KOPT-K1 (cell line): ENCODE results near the gene CDC42BPB.
A peak's percentile ranks its signal among the peaks of the same experiment; 100 is the strongest.

Experiments
- H3K27ac ChIP-seq: fragments of 200-600 bp; sonication (generic); 2 replicates; pipeline ENCODE4 v1.5.1; 2016; ENCODE audit warnings: antibody characterized with exemption, mild to moderate bottlenecking, low read depth, low read length; ENCODE audit not compliant: poor library complexity, severe bottlenecking
- H3K36me3 ChIP-seq: fragments of 200-600 bp; sonication (generic); 2 replicates; pipeline ENCODE4 v1.5.1; 2017; ENCODE audit warnings: antibody characterized with exemption, mild to moderate bottlenecking, low read length, moderate library complexity; ENCODE audit not compliant: insufficient read depth
- H3K9me3 ChIP-seq: fragments of 200-600 bp; sonication (generic); 2 replicates; pipeline ENCODE4 v1.5.1; 2017; ENCODE audit warnings: antibody characterized with exemption, low read length, mild to moderate bottlenecking; ENCODE audit not compliant: insufficient read depth, poor library complexity, severe bottlenecking

Gene CDC42BPB

GRCh38 chr14:102907980-102908730 is 149.2 kb downstream of the CDC42BPB start:
- H3K9me3 ChIP-seq = no peaks in the 10 kb centered on the region
- H3K36me3 ChIP-seq = peaks cover 53% of the 10 kb centered on the region
- no peak overlapping the region for H3K27ac ChIP-seq

DNA sequence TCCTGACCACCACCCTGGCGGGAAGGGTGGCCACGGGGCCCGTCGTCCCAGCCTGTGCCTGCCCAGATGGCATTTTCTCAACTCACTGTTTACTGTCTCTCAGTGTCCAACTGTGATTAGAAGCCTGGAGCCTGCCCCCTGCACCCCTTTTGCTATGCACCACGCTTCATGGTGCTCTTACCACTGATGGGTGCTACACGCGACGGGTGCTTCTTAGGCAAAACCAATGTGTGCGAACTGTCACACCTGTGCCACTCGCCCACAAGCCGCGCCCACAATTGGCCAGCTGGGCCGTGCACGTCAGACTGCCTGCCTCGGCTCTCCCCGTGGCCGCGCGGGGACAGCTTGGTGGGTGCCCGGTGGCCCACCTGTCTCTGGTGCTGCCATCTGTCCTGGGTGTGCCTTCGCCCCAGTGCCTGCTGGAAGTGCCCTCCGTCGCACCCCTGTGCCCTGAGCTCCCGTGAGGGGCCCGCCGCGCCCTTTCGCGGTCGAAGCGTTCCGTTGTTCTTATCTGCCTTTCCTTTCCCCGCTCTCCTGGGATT is 150.0 kb downstream of the CDC42BPB start:
- Histone ChIP-seq H3K36me3 (peaks cover 61% of the 10 kb centered on the region), H3K9me3 (no peaks in the 10 kb centered on the region), H3K27ac (no peak overlapping the region)

- H3K36me3 ChIP-seq = peaks cover 62% of the 10 kb centered on the region
- H3K9me3 ChIP-seq = no peaks in the 10 kb centered on the region
- H3K27ac ChIP-seq = no peak overlapping the region
Measured at GRCh38 chr14:102906616-102907302, 150.6 kb downstream of the CDC42BPB start.

- H3K36me3 ChIP-seq = peaks cover 63% of the 10 kb centered on the region
- H3K27ac ChIP-seq = no peak overlapping the region
- no peaks in the 10 kb centered on the region for H3K9me3 ChIP-seq
Measured at GRCh38 chr14:102905116-102906108, 151.9 kb downstream of the CDC42BPB start.

GRCh38 chr14:102903889-102904512 is 153.3 kb downstream of the CDC42BPB start:
- Histone ChIP-seq H3K27ac (no peak overlapping the region), H3K9me3 (no peaks in the 10 kb centered on the region), H3K36me3 (peaks cover 74% of the 10 kb centered on the region)

- H3K9me3 ChIP-seq = no peaks in the 10 kb centered on the region
- H3K36me3 ChIP-seq = peaks cover 80% of the 10 kb centered on the region
- no peak overlapping the region for H3K27ac ChIP-seq
Measured at GRCh38 chr14:102903248-102903888, 154.0 kb downstream of the CDC42BPB start.

GRCh38 chr14:102902523-102903247 is 154.7 kb downstream of the CDC42BPB start:
- Histone ChIP-seq H3K9me3 (no peaks in the 10 kb centered on the region), H3K36me3 (peaks cover 83% of the 10 kb centered on the region), H3K27ac (no peak overlapping the region)

DNA sequence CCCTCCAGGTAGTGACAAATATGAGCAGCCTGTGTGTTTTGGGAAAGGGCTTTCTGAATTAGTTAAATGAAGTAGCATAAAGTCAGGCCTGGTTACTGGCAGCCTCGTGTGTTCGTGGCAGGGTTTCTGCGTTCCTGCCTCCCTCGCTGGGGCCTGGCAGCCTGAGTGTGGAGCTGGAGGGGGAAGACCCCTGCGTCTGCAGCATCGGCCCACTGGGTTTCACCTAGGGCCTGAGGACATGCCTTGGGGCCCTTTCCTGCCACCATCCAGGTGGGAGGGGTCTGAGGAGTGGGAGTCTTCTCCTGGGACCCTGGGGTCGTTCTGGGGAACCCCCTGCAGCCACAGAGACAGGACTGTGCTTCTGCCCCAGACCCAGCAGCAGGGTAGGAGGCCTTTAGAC is 155.3 kb downstream of the CDC42BPB start:
- no peaks in the 10 kb centered on the region for H3K9me3 ChIP-seq
- peaks cover 83% of the 10 kb centered on the region for H3K36me3 ChIP-seq
- H3K27ac ChIP-seq = peak overlapping the region; percentile 16

- Histone ChIP-seq H3K9me3 (no peaks in the 10 kb centered on the region), H3K27ac (peak overlapping the region; percentile 16), H3K36me3 (peaks cover 83% of the 10 kb centered on the region)
Measured at GRCh38 chr14:102901633-102902032, 155.7 kb downstream of the CDC42BPB start.

- Histone ChIP-seq H3K36me3 (peaks cover 82% of the 10 kb centered on the region), H3K9me3 (no peaks in the 10 kb centered on the region), H3K27ac (no peak overlapping the region)
Measured at GRCh38 chr14:102900631-102901571, 156.4 kb downstream of the CDC42BPB start.

GRCh38 chr14:102899516-102899900 is 157.8 kb downstream of the CDC42BPB start:
- H3K36me3 ChIP-seq = peaks cover 85% of the 10 kb centered on the region
- H3K27ac ChIP-seq = no peak overlapping the region
- no peaks in the 10 kb centered on the region for H3K9me3 ChIP-seq

- Histone ChIP-seq H3K27ac (no peak overlapping the region), H3K9me3 (no peaks in the 10 kb centered on the region), H3K36me3 (peaks cover 85% of the 10 kb centered on the region)
Measured at GRCh38 chr14:102898776-102899515, 158.4 kb downstream of the CDC42BPB start.
